Stimulated activated CD4-positive, alpha-beta T cell treated with anti-CD3 and anti-CD28 coated beads, Interleukin-1b, Interleukin-23, amount 100 ng/mL, for 48 hours (primary cell): ENCODE measurements around the gene PLOD2.

Experiments used
- DNase-seq: peaks from one replicate; pipeline ENCODE4 v3.0.0-alpha.2; 2020

Gene PLOD2

GRCh38 chr3:146160964-146161662 is at the start of gene PLOD2:
PLOD2 (minus strand) TSS chr3:146161184; CDS start chr3:146160989, 195 bp downstream.
- DNase-seq, result peak; percentile 27

GRCh38 chr3:146209371-146209770 is 48.4 kb upstream of the PLOD2 start:
- no peak for DNase-seq

- DNase-seq, result no peak
Measured at GRCh38 chr3:146203776-146204175, 42.8 kb upstream of the PLOD2 start.

- DNase-seq, result no peak
Measured at GRCh38 chr3:146200461-146201220, 39.7 kb upstream of the PLOD2 start.

GRCh38 chr3:146199762-146200161 is 38.8 kb upstream of the PLOD2 start:
- DNase-seq, result no peak

- no peak for DNase-seq
Measured at GRCh38 chr3:146196789-146197188, 35.8 kb upstream of the PLOD2 start.

GRCh38 chr3:146195605-146196004 is 34.6 kb upstream of the PLOD2 start:
- DNase-seq, result no peak

GRCh38 chr3:146195030-146195429 is 34.0 kb upstream of the PLOD2 start:
- DNase-seq, result no peak

GRCh38 chr3:146191051-146191450 is 30.1 kb upstream of the PLOD2 start:
- DNase-seq, result no peak

GRCh38 chr3:146189519-146190173 is 28.7 kb upstream of the PLOD2 start:
- DNase-seq, result no peak

GRCh38 chr3:146187334-146187950 is 26.5 kb upstream of the PLOD2 start:
- no peak for DNase-seq

GRCh38 chr3:146184241-146185015 is 23.4 kb upstream of the PLOD2 start:
- no peak for DNase-seq

- DNase-seq, result no peak
Measured at GRCh38 chr3:146181216-146181615, 20.2 kb upstream of the PLOD2 start.

- no peak for DNase-seq
Measured at GRCh38 chr3:146180376-146180775, 19.4 kb upstream of the PLOD2 start.

GRCh38 chr3:146178006-146178689 is 17.2 kb upstream of the PLOD2 start:
- no peak for DNase-seq

- DNase-seq, result no peak
Measured at GRCh38 chr3:146177519-146177918, 16.5 kb upstream of the PLOD2 start.

GRCh38 chr3:146177072-146177471 is 16.1 kb upstream of the PLOD2 start:
- DNase-seq, result no peak

GRCh38 chr3:146172586-146172985 is 11.6 kb upstream of the PLOD2 start:
- DNase-seq, result no peak

- DNase-seq, result no peak
Measured at GRCh38 chr3:146170591-146170990, 9.6 kb upstream of the PLOD2 start.

GRCh38 chr3:146169891-146170290 is 8.9 kb upstream of the PLOD2 start:
- no peak for DNase-seq

- no peak for DNase-seq
Measured at GRCh38 chr3:146166826-146167225, 5.8 kb upstream of the PLOD2 start.

- DNase-seq, result no peak
Measured at GRCh38 chr3:146166415-146166821, 5.4 kb upstream of the PLOD2 start.
